ENCODE results near the gene NHERF1.

The NHERF1 gene

GRCh38 chr17:74784125-74784810, 35.8 kb downstream of the NHERF1 start:
- no peak for DNase-seq (ENCODE audit: low spot score)

GRCh38 chr17:74785096-74785980, 36.9 kb downstream of the NHERF1 start:
- DNase-seq (ENCODE audit: low spot score) = no peak

- no peak for DNase-seq (ENCODE audit: low spot score)
Measured at GRCh38 chr17:74785981-74786360, 37.5 kb downstream of the NHERF1 start.

DNA sequence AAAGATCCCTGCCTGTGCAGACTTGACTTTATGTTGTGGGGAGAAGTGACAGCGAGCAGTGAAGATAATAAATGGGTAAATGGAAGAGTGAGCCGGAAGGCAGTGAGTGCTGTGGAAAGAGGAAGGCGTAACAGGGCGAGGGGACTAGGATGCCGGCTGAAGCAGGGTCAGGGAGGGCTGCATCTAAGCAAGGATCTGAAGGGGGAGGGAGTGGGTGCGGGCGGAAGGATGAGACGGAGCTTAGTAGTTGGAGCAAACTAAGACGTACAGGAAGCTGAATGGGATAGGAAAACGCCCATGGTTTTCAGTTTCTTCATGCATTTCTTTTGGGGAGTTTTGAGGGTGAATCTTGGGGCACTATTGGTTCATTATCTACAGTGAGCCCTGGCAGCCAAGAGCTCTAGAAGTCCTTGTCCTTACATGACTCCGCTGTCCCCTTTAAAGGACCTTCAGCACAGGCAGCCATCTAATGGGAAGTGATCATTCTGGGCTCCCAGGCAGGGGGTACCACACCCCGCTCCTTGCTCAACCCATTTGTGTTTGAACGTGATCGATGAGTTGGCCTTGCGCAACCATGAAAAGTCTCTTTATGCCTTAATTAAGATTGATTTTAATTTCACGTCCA, 38.1 kb downstream of the NHERF1 start:
- DNase-seq (ENCODE audit: low spot score) = no peak

GRCh38 chr17:74790161-74791058, 42.0 kb downstream of the NHERF1 start:
- DNase-seq (ENCODE audit: low spot score) = no peak

DNA sequence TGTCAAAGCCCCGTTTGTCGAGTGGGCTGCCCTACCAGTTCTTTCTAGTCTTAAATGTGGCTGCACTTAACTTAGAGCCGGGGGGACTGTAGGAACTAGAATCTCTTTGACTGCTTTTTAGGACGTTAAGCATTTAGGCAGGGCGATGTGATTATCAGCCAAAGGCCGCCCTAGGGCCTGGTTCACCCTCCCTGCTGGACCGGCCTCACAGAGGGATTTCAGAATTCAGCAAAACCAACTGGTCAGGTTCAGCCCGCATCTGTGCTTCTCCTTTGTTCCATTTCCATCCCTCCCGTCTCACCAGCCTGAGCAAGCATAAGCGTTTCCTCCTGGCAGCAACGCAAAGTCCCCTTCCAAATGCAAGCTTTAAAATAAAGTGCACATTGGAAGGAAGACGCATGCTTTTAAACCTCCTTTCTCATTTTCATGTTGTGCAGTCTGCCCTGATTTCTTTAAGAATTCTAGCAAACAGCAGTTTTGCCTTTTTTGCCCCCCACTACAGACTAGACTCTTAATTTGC, 44.2 kb downstream of the NHERF1 start:
- DNase-seq (ENCODE audit: low spot score) = no peak

DNA sequence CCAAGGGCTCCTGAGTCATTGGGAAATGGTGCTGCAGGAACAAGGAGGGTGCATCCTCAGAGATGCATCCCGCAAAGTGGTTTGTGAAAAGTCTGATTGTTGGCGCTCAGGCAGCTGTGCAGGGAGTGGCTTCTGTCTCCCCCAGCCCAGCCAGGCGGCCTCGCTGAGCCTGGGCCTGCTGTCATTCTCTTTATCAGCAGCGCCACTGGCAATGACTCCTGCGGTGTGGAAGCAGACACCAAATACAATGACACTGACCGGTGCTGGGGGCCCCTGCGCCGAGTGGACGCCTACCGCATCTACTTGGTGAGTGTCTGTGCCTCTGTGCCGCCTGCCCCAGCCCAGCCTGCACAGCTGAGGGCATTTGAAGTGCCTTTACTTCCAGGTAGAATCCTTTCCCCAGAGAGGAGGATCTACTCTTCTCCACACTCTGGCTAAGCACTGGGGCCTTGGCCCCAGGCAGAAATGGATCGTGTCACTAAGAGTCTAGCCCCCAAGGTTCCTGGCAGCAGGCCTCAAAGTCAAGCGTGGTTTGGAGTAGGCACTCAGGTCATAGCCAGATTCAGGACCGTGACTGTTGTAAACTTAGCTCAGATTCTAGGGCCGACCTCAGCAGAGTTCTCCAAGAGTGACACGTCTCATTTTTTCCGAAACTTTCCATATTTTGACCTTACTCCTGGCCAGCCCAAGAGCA, 47.0 kb downstream of the NHERF1 start:
- no peak for DNase-seq (ENCODE audit: low spot score)

DNA sequence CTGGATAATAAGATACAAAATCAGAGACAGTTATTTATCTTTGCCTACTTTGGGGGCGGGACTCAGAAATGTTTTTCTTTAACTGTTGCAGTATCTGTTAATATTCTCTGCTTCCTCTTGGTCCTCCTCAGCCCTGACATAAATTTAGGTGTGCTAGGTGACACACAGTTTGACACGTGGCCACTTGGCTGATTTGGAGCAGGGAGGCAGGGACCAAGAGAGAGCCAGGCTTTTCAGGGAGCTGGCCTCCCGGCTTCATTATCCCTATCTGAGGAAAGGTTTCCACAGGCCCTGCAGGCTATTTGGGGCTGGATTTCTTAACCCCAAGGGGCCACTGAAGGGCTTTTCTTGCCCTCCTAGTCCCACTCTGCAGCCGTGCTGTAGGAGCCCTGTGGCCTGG, 47.8 kb downstream of the NHERF1 start:
- no peak for DNase-seq (ENCODE audit: low spot score)

DNA sequence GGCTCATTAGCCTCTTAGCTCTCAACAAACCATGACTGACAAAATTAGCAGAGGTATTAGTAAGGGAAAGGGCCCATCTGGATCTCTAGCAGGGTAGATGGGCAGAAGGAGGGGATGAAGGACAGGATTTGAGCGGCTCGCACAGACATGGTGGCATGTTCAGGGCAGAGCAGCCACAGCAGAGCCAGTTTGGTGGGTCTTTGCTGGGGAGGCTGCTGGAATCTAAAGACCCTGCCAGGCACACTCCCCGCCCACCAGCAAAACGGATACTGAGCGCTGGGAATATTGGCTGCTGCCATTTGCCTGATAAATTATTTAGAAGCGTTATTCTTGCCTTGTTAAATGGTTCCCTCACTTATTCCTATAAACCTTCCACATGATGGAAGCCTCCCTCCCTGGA, 48.4 kb downstream of the NHERF1 start:
- no peak for DNase-seq (ENCODE audit: low spot score)

GRCh38 chr17:74797824-74798223, 49.4 kb downstream of the NHERF1 start:
- no peak for DNase-seq (ENCODE audit: low spot score)

GRCh38 chr17:74798239-74798707, 49.8 kb downstream of the NHERF1 start:
- no peak for DNase-seq (ENCODE audit: low spot score)

- DNase-seq (ENCODE audit: low spot score) = no peak
Measured at GRCh38 chr17:74799097-74799496, 50.7 kb downstream of the NHERF1 start.

DNA sequence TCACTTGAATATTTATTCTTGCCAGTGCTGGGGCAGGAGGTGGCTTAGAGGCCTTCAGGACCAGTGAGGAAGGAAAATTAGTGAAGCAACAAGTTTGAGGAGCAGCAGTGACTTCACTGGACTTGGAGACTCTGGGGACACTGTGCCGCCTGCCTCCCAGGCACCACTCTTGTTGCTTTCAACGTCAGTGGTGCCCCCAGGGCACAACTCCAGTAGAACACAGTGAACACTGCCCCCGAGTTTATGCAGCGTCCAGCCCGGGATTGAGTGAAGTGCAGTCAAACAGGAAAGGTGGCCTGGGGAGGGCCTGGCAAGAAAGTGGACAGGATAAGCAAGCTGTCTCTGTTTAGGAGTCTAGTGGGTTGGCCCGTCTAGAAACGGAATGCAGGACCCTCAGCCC, 52.1 kb downstream of the NHERF1 start:
- DNase-seq (ENCODE audit: low spot score) = no peak

- no peak for DNase-seq (ENCODE audit: low spot score)
Measured at GRCh38 chr17:74801896-74802295, 53.5 kb downstream of the NHERF1 start.

DNA sequence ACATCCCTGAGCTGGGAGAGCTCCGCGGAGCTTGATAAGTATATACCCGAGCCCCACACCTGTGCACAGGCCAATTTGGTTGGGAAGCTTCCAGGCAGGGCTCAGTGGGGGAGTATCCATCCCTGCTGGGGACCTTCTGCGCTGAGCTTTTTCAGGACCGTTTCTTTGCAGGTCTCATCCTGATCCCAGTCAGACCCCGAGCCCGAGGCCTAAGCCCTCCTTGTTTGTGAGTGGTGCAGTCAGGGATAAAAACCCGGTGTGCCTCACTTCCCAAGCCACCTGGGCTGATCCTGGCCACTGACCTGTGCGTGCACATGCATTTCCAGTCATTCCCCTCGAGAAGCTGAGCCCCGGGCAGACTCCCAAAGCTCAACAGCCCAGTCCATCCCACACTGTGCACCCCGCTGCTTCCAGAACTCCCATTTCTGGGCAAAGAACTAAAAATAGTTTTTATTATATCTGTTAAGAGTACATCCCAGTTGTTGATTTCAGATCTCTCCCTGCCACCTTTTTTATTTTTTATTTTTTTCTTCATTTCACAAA, 55.0 kb downstream of the NHERF1 start:
- no peak for DNase-seq (ENCODE audit: low spot score)

- DNase-seq (ENCODE audit: low spot score) = no peak
Measured at GRCh38 chr17:74803971-74804370, 55.5 kb downstream of the NHERF1 start.

DNA sequence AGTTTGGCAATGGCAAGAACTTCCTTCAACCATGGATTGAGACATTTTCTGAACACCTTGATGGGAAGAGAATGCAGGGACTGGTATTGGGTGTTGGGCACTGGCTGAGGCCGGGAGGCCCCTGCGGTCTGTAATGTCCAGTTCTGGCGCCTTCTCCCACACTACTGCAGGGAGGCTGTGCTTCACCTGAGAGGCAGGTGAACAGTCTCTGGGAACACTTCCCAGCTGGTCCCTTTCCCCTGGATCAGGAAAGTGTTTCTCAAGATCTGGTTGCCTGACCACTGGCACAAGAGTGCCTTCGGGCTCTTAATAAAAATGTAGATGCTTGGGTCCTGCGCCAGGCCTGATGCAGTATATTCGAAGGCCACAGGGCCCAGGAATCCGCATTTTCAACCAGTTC, 56.3 kb downstream of the NHERF1 start:
- no peak for DNase-seq (ENCODE audit: low spot score)

DNA sequence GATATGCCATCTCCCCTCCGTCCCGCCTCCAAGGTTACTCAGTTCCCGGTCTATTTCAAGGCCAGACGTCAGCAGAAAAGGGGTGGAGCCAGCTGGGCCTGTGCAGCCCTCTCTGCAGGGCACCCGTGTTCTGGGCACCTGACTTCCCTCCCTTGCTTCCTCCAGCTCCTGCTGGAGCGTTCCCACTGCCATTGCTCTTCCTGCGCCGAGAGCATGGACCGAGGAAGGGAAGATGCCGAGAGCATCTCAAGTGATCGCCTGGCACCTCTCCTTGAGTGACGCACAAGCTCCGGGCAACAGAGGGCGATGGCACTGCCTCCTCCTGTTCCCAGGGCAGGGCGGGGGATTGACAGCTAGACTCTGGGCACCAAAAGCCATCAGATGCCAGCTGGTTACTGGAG, 57.2 kb downstream of the NHERF1 start:
- no peak for DNase-seq (ENCODE audit: low spot score)

GRCh38 chr17:74806334-74806733, 57.9 kb downstream of the NHERF1 start:
- DNase-seq (ENCODE audit: low spot score) = no peak

- no peak for DNase-seq (ENCODE audit: low spot score)
Measured at GRCh38 chr17:74807441-74807840, 59.0 kb downstream of the NHERF1 start.

DNA sequence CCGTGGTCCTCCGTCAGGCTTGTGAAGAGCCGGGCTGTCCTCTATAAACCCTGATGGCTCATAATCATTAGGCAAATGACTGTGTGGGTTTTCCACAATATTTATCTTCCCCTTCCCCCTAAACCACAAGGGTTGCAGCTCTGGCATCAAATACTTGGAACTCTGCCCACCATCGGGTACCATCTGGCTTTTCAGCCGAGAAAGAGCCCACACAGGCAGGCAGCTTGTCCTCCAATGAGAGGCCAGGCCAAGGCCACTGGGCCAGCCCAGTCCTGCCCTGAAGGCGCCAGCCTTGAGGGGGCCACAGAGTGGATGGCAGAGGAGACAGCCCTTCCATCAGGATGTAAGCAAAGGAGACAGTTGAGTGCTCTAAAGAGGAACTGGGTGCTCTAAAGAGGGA, 59.5 kb downstream of the NHERF1 start:
- DNase-seq (ENCODE audit: low spot score) = no peak
